Hindlimb muscle (tissue), 1 donor: ENCODE data around the gene GP9. TPM values are rescaled to one million over a fixed set of nuclear protein-coding genes. Genes with fewer than 3 reads are reported as not detected.
"Not testable (repeated sequence)": the region's sequence is repeated elsewhere in the genome, so short reads cannot be mapped to it uniquely, and the experiment has no call there.

Experiments used
- DNase-seq: peaks from one replicate; pipeline ENCODE4 v3.0.0-alpha.2; 2013
- polyA plus RNA-seq: library from polyadenylated mRNA; unstranded; fragments of 120-200 nt; gene quantifications from one replicate; pipeline ENCODE4 v1.2.1, GENCODE V29; 2013; ENCODE audit not compliant: insufficient read length

The GP9 gene
- polyA plus RNA-seq, 1 donor = 0.30 TPM

GRCh38 chr3:129078510-129078909 lies 17.9 kb downstream of the GP9 start:
- no peak for DNase-seq

- DNase-seq = no peak
Observed at GRCh38 chr3:129081503-129081902, 20.9 kb downstream of the GP9 start.

- DNase-seq = no peak
Observed at GRCh38 chr3:129082026-129082425, 21.4 kb downstream of the GP9 start.

GRCh38 chr3:129084501-129084900 lies 23.9 kb downstream of the GP9 start:
- no peak for DNase-seq

GRCh38 chr3:129085165-129085715 lies 24.7 kb downstream of the GP9 start:
- no peak for DNase-seq

- no peak for DNase-seq
Observed at GRCh38 chr3:129085818-129086217, 25.2 kb downstream of the GP9 start.

GRCh38 chr3:129087138-129087702 lies 26.6 kb downstream of the GP9 start:
- peak; percentile 63 for DNase-seq

- DNase-seq = peak; percentile 52
Observed at GRCh38 chr3:129087904-129088303, 27.3 kb downstream of the GP9 start.

- DNase-seq = not testable (repeated sequence)
Observed at GRCh38 chr3:129088312-129088711, 27.7 kb downstream of the GP9 start.

GRCh38 chr3:129095285-129095684 lies 34.7 kb downstream of the GP9 start:
- DNase-seq = no peak

- DNase-seq = no peak
Observed at GRCh38 chr3:129100274-129100673, 39.7 kb downstream of the GP9 start.

- no peak for DNase-seq
Observed at GRCh38 chr3:129101370-129102138, 41.0 kb downstream of the GP9 start.

- DNase-seq = no peak
Observed at GRCh38 chr3:129103296-129103695, 42.7 kb downstream of the GP9 start.

- DNase-seq = no peak
Observed at GRCh38 chr3:129104051-129104450, 43.5 kb downstream of the GP9 start.

GRCh38 chr3:129104498-129105079 lies 44.0 kb downstream of the GP9 start:
- no peak for DNase-seq

- no peak for DNase-seq
Observed at GRCh38 chr3:129105862-129106261, 45.3 kb downstream of the GP9 start.

GRCh38 chr3:129106320-129106719 lies 45.7 kb downstream of the GP9 start:
- no peak for DNase-seq

- no peak for DNase-seq
Observed at GRCh38 chr3:129106866-129107565, 46.4 kb downstream of the GP9 start.

- DNase-seq = no peak
Observed at GRCh38 chr3:129107793-129108192, 47.2 kb downstream of the GP9 start.

GRCh38 chr3:129111076-129111780 lies 50.6 kb downstream of the GP9 start:
- DNase-seq = not testable (repeated sequence)
